ENCODE data around the gene SAMD11. TPM values are rescaled to one million over a fixed set of nuclear protein-coding genes. Genes with fewer than 3 reads are reported as not detected.

Gene SAMD11
- total RNA-seq, 4 donors from 2014 or later = 6.2 to 28.8 (median 13.9) TPM

DNA sequence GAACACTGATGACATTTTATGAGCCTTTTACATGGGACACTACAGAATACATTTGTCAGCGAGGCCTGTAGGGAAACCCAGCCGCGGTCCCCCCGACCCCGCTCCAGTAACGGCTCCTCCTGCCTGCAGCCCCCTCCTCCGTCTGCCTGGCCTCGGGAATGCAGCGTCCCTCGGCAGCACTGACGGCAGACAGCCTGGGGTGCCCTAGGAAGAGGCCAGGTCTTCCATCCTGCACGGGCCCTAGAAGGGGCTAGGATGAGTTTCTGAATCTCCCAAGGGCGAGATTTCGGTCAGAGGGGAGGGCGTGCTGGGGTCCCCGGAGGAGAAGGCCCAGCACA, 8.4 kb downstream of the SAMD11 start:
- Histone ChIP-seq H3K4me1 (peaks cover 6 to 17% (median 13%) of the 10 kb centered on the region in 4 donors), H3K27ac (replicated peaks in 1 of 4) (no peak overlapping the region), H3K9me3 (no peaks in the 10 kb centered on the region), H3K36me3 (no peaks in the 10 kb centered on the region), H3K4me3 (no peak overlapping the region), H3K27me3 (peaks cover 0 to 90% (median 19%) of the 10 kb centered on the region in 4 donors)
- intact Hi-C loops (cut with DNase I) = no loop called here
- DNase-seq (ENCODE audit: extremely low spot score) = no peak
- 74% methylated on average over 11 of the region's 16 CpGs for WGBS
- TF ChIP-seq POLR2A (IDR thresholded peaks at IDR 0.05; ENCODE audit: low read depth) = no peak
- no peak for TF ChIP-seq EP300 (IDR thresholded peaks at IDR 0.05)
- TF ChIP-seq POLR2AphosphoS5 (IDR thresholded peaks at IDR 0.05) = no peak
- TF ChIP-seq, protein P1, sequence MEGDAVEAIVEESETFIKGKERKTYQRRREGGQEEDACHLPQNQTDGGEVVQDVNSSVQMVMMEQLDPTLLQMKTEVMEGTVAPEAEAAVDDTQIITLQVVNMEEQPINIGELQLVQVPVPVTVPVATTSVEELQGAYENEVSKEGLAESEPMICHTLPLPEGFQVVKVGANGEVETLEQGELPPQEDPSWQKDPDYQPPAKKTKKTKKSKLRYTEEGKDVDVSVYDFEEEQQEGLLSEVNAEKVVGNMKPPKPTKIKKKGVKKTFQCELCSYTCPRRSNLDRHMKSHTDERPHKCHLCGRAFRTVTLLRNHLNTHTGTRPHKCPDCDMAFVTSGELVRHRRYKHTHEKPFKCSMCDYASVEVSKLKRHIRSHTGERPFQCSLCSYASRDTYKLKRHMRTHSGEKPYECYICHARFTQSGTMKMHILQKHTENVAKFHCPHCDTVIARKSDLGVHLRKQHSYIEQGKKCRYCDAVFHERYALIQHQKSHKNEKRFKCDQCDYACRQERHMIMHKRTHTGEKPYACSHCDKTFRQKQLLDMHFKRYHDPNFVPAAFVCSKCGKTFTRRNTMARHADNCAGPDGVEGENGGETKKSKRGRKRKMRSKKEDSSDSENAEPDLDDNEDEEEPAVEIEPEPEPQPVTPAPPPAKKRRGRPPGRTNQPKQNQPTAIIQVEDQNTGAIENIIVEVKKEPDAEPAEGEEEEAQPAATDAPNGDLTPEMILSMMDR (IDR thresholded peaks at IDR 0.05) = no peak

DNA sequence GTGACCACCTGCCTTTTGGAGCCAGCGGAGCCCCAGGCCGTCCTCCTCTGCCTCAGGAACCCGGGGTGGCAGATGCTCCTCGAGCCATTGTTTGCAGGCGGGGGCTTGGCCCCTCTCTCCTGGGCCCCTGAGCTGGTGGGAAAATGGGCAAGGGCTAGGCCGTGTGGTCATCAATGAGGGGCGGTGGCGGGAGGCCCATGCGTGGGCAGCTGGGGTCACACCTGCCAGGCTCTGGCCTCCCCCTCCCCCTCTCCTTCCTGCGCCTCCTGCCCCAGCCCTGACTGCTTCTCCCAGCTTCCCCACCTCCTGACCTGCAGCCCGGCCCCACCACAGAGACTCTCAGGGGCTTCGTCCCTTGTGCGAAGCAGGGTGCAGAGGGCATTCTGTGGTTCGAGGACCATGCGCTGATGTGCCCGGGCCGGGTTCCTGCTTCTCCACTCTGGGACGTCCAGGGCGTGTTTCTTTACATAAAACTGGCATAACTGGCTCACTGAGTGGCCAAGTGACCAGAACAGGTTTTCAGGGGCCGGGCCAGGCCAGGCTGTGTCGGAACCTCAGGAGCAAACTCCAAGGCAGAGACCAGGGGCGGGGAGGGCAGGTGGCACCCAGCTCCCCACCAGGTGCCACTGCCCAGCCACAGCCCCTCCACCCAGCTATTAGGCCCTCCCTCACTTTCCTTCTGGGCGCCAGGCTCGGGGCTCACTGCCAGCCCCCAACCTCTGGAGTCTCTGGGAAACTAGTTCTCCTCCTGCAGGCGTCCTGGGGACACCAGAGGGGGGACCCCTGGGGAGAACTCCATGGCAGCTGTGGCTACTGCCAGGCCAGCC, 9.3 kb downstream of the SAMD11 start:
- Histone ChIP-seq H3K9me3 (no peaks in the 10 kb centered on the region), H3K27ac (replicated peaks in 1 of 4) (no peak overlapping the region), H3K27me3 (peaks cover 0 to 91% (median 19%) of the 10 kb centered on the region in 4 donors), H3K36me3 (no peaks in the 10 kb centered on the region), H3K4me1 (peaks cover 6 to 17% (median 13%) of the 10 kb centered on the region in 4 donors), H3K4me3 (no peak overlapping the region)
- no peak for DNase-seq (ENCODE audit: extremely low spot score)
- TF ChIP-seq POLR2AphosphoS5 (IDR thresholded peaks at IDR 0.05) (no peak), EP300 (IDR thresholded peaks at IDR 0.05) (no peak), POLR2A (IDR thresholded peaks at IDR 0.05; ENCODE audit: low read depth) (no peak)
- TF ChIP-seq, protein P1 (IDR thresholded peaks at IDR 0.05) = no peak
- WGBS = 82% methylated on average over 20 of the region's 25 CpGs
- intact Hi-C loops (cut with DNase I) = no loop called here

DNA sequence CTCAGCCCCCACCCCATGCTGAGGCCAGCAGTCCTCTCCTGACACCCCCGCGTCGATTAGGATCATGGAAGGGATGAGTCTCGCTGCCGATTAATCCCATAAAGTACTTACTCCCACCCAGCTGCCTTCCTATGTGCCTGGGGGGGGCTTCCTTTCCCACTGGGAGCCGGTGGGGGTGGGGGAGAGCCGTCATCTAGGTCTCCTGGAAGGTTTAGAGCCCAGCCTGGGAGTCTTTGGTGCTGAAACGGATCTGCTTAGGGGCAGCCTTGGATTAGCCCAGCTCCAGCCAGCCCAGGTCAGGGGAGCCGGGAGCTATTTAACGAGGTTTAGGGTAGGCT, 9.8 kb downstream of the SAMD11 start:
- H3K36me3 ChIP-seq = no peaks in the 10 kb centered on the region
- TF ChIP-seq, protein P1 (IDR thresholded peaks at IDR 0.05) = no peak
- TF ChIP-seq POLR2AphosphoS5 (IDR thresholded peaks at IDR 0.05) = no peak
- TF ChIP-seq EP300 (IDR thresholded peaks at IDR 0.05) = no peak
- no peak for TF ChIP-seq POLR2A (IDR thresholded peaks at IDR 0.05; ENCODE audit: low read depth)
- peaks cover 0 to 92% (median 19%) of the 10 kb centered on the region in 4 donors for H3K27me3 ChIP-seq
- H3K27ac ChIP-seq (replicated peaks in 1 of 4) = no peak overlapping the region
- H3K4me1 ChIP-seq = peaks cover 6 to 17% (median 13%) of the 10 kb centered on the region in 4 donors
- intact Hi-C loops (cut with DNase I) = no loop called here
- no peaks in the 10 kb centered on the region for H3K9me3 ChIP-seq
- no peak overlapping the region for H3K4me3 ChIP-seq
- 53% methylated on average over 6 of the region's 10 CpGs for WGBS
- no peak for DNase-seq (ENCODE audit: extremely low spot score)

DNA sequence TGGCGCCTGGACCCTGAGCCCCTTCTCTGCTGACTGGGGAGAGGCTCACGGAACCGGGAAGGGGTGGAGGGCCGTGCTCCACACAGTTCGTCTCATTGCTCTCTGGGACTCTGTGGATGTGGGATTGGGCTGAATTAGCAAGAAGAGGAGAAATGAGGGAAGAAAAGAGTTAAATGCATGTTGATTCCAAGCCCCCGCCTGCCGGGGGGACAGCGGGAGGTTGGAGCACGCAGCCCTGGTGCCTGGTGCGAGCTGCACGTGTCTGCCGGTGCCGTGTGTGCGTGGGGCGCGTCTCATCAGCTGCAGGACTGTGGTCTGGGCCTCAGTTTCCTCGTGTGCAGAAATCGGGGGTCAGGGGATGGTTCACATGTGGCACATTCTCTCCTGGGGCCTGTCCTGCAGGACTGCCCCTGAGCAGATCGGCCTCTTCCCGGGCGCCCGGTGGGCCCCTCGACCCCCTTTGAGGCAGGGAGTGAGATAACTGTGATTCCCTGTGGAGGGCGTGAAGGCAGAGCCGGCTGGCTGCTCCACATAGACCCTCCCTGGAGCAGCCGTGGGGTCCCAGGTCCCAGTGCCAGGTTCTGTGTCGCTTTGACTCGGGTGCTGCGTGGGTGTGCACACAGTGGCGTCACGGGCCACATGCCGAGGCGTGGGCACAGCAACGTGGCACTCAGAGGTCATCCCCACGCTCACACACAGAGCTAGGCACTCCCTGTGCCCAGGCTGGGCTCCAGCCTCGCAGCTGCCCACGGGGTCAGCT, 11.4 kb downstream of the SAMD11 start:
- Histone ChIP-seq H3K36me3 (no peaks in the 10 kb centered on the region), H3K4me3 (no peak overlapping the region), H3K4me1 (peaks cover 12 to 29% (median 24%) of the 10 kb centered on the region in 4 donors), H3K27me3 (peaks cover 0 to 92% (median 24%) of the 10 kb centered on the region in 4 donors), H3K9me3 (no peaks in the 10 kb centered on the region), H3K27ac (replicated peaks in 1 of 4) (no peak overlapping the region)
- no peak for DNase-seq (ENCODE audit: extremely low spot score)
- intact Hi-C loops (cut with DNase I) = loop anchor here (5.0 kb wide), 1 partner anchor 33 kb away; no protein-coding TSS in a partner anchor
- TF ChIP-seq, protein P1 (IDR thresholded peaks at IDR 0.05) = no peak
- TF ChIP-seq POLR2AphosphoS5 (IDR thresholded peaks at IDR 0.05) (no peak), POLR2A (IDR thresholded peaks at IDR 0.05; ENCODE audit: low read depth) (no peak), EP300 (IDR thresholded peaks at IDR 0.05) (no peak)
- 32% methylated on average over 29 of the region's 37 CpGs for WGBS
